Naive B cell (primary cell): Measurements from ENCODE around the gene DPP3. TPM values are rescaled to one million over a fixed set of nuclear protein-coding genes. Genes with fewer than 3 reads are reported as not detected.
A peak's percentile ranks its signal among the peaks of the same experiment; 100 is the strongest.

Source experiments
- ATAC-seq, 2 donors: fragments of 150-1000 bp; cut with Tn5 transposase; 2 replicates each; pipeline ENCODE4 v1.10.0; 2021; ENCODE audit warnings: low read depth in 2 of 2, mild to moderate bottlenecking in 2 of 2, moderate library complexity in 2 of 2
- DNase-seq: peaks from one replicate; pipeline ENCODE4 v3.0.0; 2022
- H3K27ac Mint-ChIP-seq, 6 donors: one replicate each; pipeline ENCODE4 v1.8.0; 2020 to 2022; ENCODE audit warnings: mild to moderate bottlenecking in 6 of 6, mixed read lengths in 6 of 6, moderate library complexity in 5 of 6, inconsistent platforms in 2 of 6
- H3K27me3 Mint-ChIP-seq, 3 donors: one replicate each; pipeline ENCODE4 v1.8.0; 2021 to 2022; ENCODE audit warnings: mixed read lengths in 3 of 3, mild to moderate bottlenecking in 1 of 3
- H3K36me3 Mint-ChIP-seq, 2 donors: one replicate each; pipeline ENCODE4 v1.8.0; 2020 to 2022; ENCODE audit warnings: mixed read lengths in 2 of 2, inconsistent platforms in 1 of 2, mild to moderate bottlenecking in 1 of 2
- H3K4me1 Mint-ChIP-seq, 3 donors: one replicate each; pipeline ENCODE4 v1.8.0; 2020 to 2022; ENCODE audit warnings: mixed read lengths in 3 of 3, inconsistent platforms in 1 of 3, mild to moderate bottlenecking in 1 of 3, moderate library complexity in 1 of 3
- H3K4me3 Mint-ChIP-seq, 8 donors: one replicate each; pipeline ENCODE4 v1.8.0; 2020 to 2022; ENCODE audit warnings: mild to moderate bottlenecking in 8 of 8, mixed read lengths in 8 of 8, moderate library complexity in 8 of 8, inconsistent platforms in 2 of 8
- H3K9me3 Mint-ChIP-seq, 7 donors: one replicate each; pipeline ENCODE4 v1.8.0; 2020 to 2022; ENCODE audit warnings: mixed read lengths in 7 of 7, mild to moderate bottlenecking in 5 of 7, inconsistent platforms in 2 of 7, moderate library complexity in 1 of 7
- polyA plus RNA-seq, 6 donors: library from polyadenylated mRNA; unstranded; fragments of 300-500 nt; fragmentation: Illumina TruSeq; gene quantifications; one replicate each; pipeline ENCODE4 v1.2.3, GENCODE V29; 2021; ENCODE audit warnings: low read depth in 6 of 6

DPP3 gene
- polyA plus RNA-seq, 6 donors from 2014 or later: 22.8 to 36.1 (median 23.8) TPM

- H3K27me3 Mint-ChIP-seq: no peaks in the 10 kb centered on the region
- H3K4me3 Mint-ChIP-seq: peak overlapping the region in 2 of 8 donors; percentile 64 to 94
- peaks cover 26 to 31% (median 26%) of the 10 kb centered on the region in 3 donors for H3K4me1 Mint-ChIP-seq
- H3K9me3 Mint-ChIP-seq: no peaks in the 10 kb centered on the region
- H3K27ac Mint-ChIP-seq: peak overlapping the region in 1 of 6 donors; percentile 82
- ATAC-seq (no peak), DNase-seq (no peak)
- H3K36me3 Mint-ChIP-seq: no peaks in the 10 kb centered on the region
Measured at GRCh38 chr11:66477263-66478201, 2.7 kb upstream of the DPP3 start.

DNA sequence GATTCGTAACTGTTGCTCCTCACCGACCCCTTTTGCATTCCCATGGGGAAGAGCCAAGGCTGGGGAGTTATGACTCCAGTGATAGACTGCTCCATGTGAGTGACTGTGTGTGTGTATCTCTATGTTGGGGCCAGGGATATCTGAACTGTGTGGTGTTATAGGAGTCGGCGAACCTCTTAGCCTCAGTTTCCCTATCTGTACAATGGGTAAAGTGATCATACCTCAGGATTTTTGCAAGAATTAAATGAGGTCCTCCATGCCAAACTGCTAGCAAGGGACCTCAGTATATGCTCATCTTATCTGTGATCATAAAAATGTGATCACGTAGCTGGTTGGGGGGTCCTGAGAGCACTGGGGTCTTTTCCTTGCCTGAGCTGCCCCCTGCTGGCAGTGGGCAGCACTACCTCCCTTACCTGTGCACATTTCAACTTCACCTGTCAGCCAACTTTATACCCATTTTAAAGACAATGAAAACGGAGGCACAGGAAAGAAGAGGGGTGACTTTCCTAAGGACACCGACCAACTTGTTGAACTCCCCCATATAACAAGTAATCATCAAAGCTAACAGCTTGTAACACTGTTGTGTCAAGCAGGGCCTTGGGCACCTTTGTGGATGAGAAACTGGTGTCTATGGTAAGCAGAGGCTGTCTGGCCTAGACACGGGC is 1.4 kb upstream of the DPP3 start:
- H3K4me1 Mint-ChIP-seq: peaks cover 26 to 32% (median 27%) of the 10 kb centered on the region in 3 donors
- ATAC-seq (no peak), DNase-seq (peak; percentile 53)

DNA sequence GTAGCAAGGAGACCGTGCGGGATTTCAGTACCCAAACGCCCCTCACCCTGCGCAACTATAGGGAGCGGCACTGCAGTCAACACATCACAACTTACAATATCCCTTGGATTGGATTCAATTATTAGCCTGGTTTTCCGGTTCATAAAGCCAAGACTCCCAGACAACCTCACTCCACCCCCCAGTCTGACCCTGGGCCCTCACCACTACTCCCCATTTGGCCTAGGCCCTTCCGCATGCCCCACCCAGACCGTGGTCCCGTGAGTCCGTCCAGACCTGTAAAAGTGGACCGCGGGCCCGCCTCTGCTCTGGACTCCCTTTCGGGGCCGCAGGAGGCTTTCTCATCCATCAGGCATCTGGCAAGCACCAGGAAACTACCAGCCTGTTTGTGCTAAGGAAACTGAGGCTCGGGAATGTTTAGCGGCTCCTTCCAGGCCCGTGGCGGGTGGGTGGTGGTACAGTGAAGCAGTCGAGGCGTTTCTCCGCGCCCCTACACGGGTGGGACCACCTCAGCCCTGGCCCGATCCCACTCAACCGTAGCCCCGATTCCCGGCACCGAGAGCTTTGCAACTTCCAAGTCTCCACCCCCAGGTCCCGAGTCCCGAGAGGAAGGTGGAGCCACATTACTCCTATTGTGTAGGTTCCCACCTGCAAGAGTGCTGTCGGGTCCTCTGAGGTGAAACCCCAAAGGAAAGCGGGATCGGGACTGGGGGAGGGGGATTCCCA is 679 bp upstream of the DPP3 start:
- Mint-ChIP-seq H3K27me3 (no peaks in the 10 kb centered on the region), H3K4me1 (peaks cover 26 to 32% (median 27%) of the 10 kb centered on the region in 3 donors), H3K27ac (peak overlapping the region; percentile 77 to 95 (median 88)), H3K4me3 (peak overlapping the region; percentile 91 to 95 (median 93)), H3K9me3 (no peaks in the 10 kb centered on the region), H3K36me3 (no peaks in the 10 kb centered on the region)
- peak in 1 of 2 donors; percentile 6 for ATAC-seq
- DNase-seq: no peak

More for the DNA sequence above, 1.4 kb upstream of the DPP3 start:
- Mint-ChIP-seq H3K27me3 (no peaks in the 10 kb centered on the region), H3K4me3 (peak overlapping the region; percentile 91 to 95 (median 93)), H3K9me3 (no peaks in the 10 kb centered on the region), H3K36me3 (no peaks in the 10 kb centered on the region), H3K27ac (peak overlapping the region in 5 of 6 donors; percentile 77 to 95 (median 92))

DNA sequence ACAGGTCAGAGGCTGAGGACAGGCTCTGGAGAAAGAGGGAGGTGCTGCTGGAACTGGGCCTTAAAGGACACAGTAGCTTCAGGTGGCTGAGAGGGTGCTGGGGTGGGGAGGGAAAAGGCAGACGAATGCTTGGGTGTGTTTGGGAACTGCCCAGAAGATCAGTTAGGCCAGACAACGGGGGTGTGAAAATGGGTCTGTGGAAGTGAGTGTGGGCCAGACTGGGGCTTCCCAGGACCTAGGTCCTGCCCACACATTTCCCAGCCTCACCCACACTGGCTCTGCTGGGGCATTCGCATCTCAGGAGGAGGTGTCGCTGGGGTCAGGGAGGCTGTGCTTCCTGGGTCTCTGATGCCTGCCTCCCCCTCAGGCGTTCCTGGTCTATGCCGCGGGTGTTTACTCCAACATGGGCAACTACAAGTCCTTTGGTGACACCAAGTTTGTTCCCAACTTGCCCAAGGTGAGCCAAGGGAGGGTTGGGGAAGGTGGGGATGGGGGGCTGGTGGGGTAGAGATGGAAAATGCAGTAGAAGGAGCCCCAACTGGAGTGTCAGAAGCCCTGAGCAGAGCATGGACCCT is 4.7 kb downstream of the DPP3 start:
- Mint-ChIP-seq H3K36me3 (peaks cover 0 to 9% of the 10 kb centered on the region in 2 donors), H3K4me3 (peak overlapping the region in 1 of 8 donors; percentile 47), H3K4me1 (peaks cover 4 to 14% (median 5%) of the 10 kb centered on the region in 3 donors), H3K27me3 (no peaks in the 10 kb centered on the region), H3K9me3 (no peaks in the 10 kb centered on the region), H3K27ac (no peak overlapping the region)
- DNase-seq (no peak), ATAC-seq (no peak)

DNA sequence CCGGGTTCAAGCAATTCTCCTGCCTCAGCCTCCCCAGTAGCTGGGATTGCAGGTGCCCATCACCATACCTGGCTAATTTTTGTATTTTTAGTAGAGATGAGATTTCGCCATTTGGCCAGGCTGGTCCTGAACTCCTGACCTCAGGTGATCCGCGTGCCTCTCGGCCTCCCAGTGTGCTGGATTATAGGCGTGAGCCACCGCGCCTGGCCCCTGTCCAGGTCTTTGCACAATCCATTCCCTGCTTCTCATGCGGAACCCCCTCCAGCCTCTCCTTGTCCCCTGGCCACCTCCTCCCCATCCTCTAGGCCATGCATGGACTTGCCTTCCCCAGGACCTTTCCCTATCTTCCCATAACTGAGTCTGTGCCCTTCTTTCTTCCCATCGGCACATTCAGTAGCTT is 8.7 kb downstream of the DPP3 start:
- H3K4me3 Mint-ChIP-seq: peak overlapping the region in 1 of 8 donors; percentile 57
- H3K27me3 Mint-ChIP-seq: no peaks in the 10 kb centered on the region
- DNase-seq (no peak), ATAC-seq (no peak)
- H3K27ac Mint-ChIP-seq: no peak overlapping the region
- no peaks in the 10 kb centered on the region for H3K9me3 Mint-ChIP-seq
- H3K4me1 Mint-ChIP-seq: no peaks in the 10 kb centered on the region
- peaks cover 5 to 16% of the 10 kb centered on the region in 2 donors for H3K36me3 Mint-ChIP-seq

DNA sequence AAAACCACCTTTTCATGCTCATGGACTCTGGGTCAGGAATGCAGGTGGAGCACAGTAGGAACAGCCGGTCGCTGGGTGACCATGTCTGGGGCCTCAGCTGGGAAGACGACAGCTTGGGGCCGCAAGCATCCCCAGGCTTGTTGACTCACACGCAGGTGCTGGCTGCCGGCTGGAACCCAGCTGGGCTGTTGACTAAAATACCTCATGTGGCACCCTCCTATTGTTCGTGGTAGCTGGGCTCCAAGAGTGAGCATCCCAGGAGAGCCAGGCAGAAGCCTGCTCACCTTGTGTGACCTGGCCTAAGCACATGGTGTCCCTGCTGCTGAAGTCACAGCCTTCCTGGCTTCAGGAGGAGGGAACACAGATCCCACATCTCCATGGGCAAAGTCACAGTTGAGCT is 9.4 kb downstream of the DPP3 start:
- ATAC-seq (no peak), DNase-seq (no peak)
- H3K4me1 Mint-ChIP-seq: no peaks in the 10 kb centered on the region
- no peak overlapping the region for H3K27ac Mint-ChIP-seq
- H3K36me3 Mint-ChIP-seq: peaks cover 5 to 16% of the 10 kb centered on the region in 2 donors
- H3K27me3 Mint-ChIP-seq: no peaks in the 10 kb centered on the region
- H3K9me3 Mint-ChIP-seq: no peaks in the 10 kb centered on the region
- no peak overlapping the region for H3K4me3 Mint-ChIP-seq

- ATAC-seq (no peak), DNase-seq (no peak)
- H3K4me1 Mint-ChIP-seq: no peaks in the 10 kb centered on the region
- peaks cover 5 to 16% of the 10 kb centered on the region in 2 donors for H3K36me3 Mint-ChIP-seq
- H3K9me3 Mint-ChIP-seq: no peaks in the 10 kb centered on the region
- no peaks in the 10 kb centered on the region for H3K27me3 Mint-ChIP-seq
- H3K4me3 Mint-ChIP-seq: no peak overlapping the region
- no peak overlapping the region for H3K27ac Mint-ChIP-seq
Measured at GRCh38 chr11:66491315-66491935, 11.2 kb downstream of the DPP3 start.

- H3K36me3 Mint-ChIP-seq: peaks cover 5 to 16% of the 10 kb centered on the region in 2 donors
- H3K4me3 Mint-ChIP-seq: no peak overlapping the region
- no peaks in the 10 kb centered on the region for H3K27me3 Mint-ChIP-seq
- H3K9me3 Mint-ChIP-seq: no peaks in the 10 kb centered on the region
- ATAC-seq (no peak), DNase-seq (no peak)
- no peaks in the 10 kb centered on the region for H3K4me1 Mint-ChIP-seq
- H3K27ac Mint-ChIP-seq: no peak overlapping the region
Measured at GRCh38 chr11:66492161-66492865, 12.1 kb downstream of the DPP3 start.

DNA sequence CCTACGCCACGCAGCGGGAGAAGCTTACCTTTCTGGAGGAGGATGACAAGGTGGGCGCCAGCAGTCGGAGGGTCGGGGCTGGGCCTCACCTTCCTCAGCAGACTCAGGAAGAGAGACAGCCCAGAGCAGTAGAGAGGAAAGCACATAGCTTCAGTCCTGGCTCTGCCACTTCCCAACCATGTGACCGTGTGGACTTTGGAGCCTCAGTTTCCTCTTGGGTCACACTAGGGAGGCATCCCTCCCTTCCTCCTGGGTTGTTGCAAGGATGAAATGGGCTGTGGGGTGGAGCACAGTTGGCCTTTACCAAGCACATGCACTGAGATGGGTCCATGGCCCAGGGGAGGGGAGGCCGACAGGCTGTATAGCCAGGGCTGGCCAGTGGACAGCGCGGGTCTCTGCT is 12.9 kb downstream of the DPP3 start:
- Mint-ChIP-seq H3K36me3 (peaks cover 5 to 16% of the 10 kb centered on the region in 2 donors), H3K4me1 (no peaks in the 10 kb centered on the region), H3K4me3 (no peak overlapping the region), H3K27ac (peak overlapping the region in 1 of 6 donors; percentile 6), H3K27me3 (no peaks in the 10 kb centered on the region), H3K9me3 (no peaks in the 10 kb centered on the region)
- DNase-seq (no peak), ATAC-seq (no peak)

GRCh38 chr11:66494458-66494857 is 14.2 kb downstream of the DPP3 start:
- no peak for ATAC-seq
- Mint-ChIP-seq H3K27ac (no peak overlapping the region), H3K36me3 (peaks cover 5 to 9% of the 10 kb centered on the region in 2 donors), H3K4me3 (no peak overlapping the region), H3K9me3 (no peaks in the 10 kb centered on the region), H3K4me1 (no peaks in the 10 kb centered on the region), H3K27me3 (no peaks in the 10 kb centered on the region)
- no peak for DNase-seq

DNA sequence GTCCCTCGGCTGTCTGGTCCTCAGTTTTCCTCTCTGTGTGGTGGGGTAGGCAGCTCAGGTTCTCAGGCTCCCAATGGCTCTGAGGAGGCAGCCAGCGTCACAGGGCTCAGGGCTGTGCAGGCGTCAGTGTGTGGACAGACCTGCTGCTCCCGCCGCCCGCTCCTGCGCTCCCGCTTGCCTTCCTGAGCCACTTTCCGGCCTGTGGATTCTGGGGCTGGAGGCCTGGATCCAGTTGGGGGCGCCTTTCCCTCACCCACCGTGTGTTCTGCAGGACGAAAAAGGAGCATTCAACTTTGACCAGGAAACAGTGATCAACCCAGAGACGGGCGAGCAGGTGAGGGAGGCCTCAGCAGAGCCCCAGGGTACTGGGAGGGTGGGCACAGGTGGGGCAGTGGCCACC is 14.7 kb downstream of the DPP3 start:
- Mint-ChIP-seq H3K27me3 (no peaks in the 10 kb centered on the region), H3K9me3 (no peaks in the 10 kb centered on the region), H3K27ac (no peak overlapping the region), H3K4me3 (no peak overlapping the region), H3K4me1 (no peaks in the 10 kb centered on the region), H3K36me3 (peaks cover 5 to 8% of the 10 kb centered on the region in 2 donors)
- DNase-seq (no peak), ATAC-seq (no peak)

DNA sequence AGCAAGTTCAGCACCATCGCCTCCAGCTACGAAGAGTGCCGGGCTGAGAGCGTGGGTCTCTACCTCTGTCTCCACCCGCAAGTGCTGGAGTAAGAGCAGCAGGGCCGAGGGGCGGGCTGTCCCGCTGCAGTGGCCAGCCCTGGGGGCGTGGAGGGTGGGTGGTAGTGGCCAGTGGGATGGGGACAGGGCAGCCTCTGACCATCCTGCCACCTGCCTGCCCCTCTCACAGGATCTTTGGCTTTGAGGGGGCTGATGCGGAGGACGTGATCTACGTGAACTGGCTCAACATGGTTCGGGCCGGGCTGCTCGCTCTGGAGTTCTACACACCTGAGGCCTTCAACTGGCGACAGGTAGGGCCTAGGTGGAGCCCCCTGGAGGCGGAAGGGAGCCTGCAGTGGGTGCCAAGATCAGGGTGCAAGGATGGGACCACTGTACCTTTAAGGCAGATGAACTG is 15.2 kb downstream of the DPP3 start:
- Mint-ChIP-seq H3K36me3 (peaks cover 5 to 8% of the 10 kb centered on the region in 2 donors), H3K4me3 (no peak overlapping the region), H3K4me1 (no peaks in the 10 kb centered on the region), H3K9me3 (no peaks in the 10 kb centered on the region), H3K27me3 (no peaks in the 10 kb centered on the region), H3K27ac (peak overlapping the region in 1 of 6 donors; percentile 53)
- ATAC-seq (no peak), DNase-seq (no peak)
